HG03342 (cell line): ENCODE measurements around the gene VARS2.
"Not testable (repeated sequence)": the region's sequence is repeated elsewhere in the genome, so short reads cannot be mapped to it uniquely, and the experiment has no call there.

Experiments used
- ATAC-seq: cut with Tn5 transposase; IDR thresholded peaks from one replicate; pipeline ENCODE4 v1.9.1; 2021; ENCODE audit warnings: mild to moderate bottlenecking, moderate library complexity; ENCODE audit not compliant: unreplicated experiment

Gene VARS2

DNA sequence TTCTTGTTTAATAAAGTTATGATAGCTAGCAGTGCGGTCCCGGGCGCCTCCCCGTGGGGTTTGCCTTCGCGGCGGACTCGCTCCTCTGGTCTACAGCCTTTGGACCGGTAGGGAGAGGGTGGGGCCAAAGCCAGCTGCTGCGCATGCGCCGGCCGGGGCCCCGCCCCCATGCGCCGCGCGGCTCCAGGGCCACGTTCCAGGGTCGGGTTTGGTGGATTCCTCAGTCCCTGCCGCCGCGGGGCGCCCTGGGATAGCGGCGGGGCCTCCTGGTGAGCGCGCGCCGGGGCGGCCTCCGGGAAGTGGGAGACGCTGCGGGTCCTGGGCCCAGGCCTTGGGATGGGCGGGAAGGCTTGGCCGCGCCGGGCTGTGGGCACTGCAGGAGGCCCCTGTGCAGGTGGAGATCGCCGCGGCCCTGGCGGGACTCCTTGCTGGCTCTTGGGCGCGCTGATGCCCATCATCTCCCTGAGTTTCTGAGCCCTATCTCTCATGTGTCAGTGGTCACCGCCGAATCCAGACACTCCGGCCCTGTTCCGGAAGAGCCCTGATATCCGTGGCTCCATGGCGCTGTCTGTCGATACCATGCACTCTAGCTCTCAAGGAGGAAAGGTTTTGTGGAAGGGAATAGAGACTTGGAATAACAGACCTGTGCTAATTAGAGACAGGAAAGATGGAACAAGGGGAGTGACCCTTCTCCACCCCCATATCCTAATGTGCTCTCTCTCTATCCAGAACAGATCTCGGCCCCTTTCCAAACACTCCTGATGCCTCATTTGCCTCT, at the start of gene VARS2:
TSS of gene VARS2 (plus strand) at position 163 of the 778 bp plus-strand sequence. CDS start at position 762, 599 bp downstream.
- peak; percentile 79 for ATAC-seq

DNA sequence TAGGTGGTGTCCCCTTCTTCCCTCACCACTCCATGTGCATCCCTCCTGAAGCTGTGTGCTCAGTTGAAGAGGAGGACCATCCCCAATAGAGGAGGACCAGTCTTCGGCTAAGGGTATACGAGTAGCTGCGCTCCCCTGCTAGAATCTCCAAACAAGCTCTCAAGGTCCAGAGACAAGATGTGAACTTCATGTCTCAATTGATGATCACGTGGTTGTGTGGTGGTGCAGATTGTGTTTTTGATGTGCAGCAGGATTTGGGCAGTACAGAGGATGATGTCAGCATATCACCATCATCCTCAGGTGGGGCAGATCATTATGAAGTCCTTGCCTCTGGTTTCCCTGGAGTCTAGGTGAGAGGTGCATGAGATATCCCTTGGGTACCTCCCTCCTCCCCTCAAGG, 49.7 kb upstream of the VARS2 start:
- no peak for ATAC-seq

- ATAC-seq: not testable (repeated sequence)
Measured at GRCh38 chr6:30869241-30869749, 44.7 kb upstream of the VARS2 start.

DNA sequence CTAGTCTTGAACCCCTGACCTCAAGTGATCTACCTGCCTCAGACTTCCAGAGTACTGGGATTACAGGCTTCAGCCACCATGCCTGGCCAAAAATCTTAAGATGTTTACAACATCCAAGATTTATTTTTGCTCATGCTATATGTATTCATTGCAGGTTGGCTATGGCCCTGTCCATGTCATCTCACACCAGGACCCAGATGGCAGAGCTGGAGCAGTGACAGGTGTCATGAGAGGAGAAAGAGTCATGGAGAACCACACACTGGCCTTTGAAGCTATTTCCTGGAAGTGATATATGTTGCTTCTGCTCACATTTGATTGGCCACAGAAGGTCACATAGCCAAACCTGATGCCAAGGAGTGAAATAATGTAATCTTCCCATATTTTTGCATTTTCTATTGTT, 43.5 kb upstream of the VARS2 start:
- no peak for ATAC-seq

DNA sequence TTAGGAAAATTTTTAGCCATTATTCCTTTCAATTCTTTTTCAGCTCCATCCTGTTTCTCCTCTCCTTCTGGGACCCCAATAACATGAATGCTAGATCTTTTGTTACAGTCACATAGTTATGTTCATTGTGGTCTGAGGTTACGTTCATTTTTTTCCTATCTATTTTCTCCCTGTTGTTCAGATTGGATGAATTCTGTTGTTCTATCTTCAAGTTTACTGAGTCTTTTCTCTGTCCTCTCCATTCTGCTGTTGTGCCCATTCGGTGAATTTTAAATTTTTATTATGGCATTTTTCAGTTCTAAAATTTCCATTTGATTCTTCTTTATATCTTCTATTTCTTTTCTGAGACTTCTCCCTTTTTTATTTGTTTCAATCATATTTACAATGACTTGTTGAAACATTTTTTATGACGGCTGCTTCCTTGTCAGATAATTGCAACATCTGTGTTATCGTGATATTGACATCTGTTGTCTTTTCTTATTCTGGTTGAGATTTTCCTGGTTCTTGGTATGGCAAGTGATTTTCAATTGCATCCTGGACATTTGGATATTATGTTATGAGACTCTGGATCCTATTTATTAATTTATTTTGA, 42.4 kb upstream of the VARS2 start:
- no peak for ATAC-seq

GRCh38 chr6:30873137-30873640, 40.8 kb upstream of the VARS2 start:
- no peak for ATAC-seq

DNA sequence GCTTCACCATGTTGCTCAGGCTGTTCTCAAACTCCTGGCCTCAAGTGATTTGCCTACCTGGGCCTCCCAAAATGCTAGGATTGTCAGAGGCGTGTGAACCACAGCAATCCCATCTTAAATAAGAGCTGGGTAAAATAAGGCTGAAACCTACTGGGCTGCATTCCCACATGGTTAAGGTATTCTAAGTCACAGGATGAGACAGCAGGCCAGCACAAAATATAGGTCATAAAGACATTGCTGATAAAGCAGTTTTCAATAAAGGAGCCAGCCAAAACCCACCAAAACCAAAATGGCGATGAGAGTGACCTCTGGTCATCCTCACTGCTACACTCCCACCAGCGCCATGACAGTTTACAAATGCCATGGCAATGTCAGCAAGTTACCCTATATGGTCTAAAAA, 40.2 kb upstream of the VARS2 start:
- ATAC-seq: not testable (repeated sequence)

- ATAC-seq: no peak
Measured at GRCh38 chr6:30875244-30876038, 38.6 kb upstream of the VARS2 start.

DNA sequence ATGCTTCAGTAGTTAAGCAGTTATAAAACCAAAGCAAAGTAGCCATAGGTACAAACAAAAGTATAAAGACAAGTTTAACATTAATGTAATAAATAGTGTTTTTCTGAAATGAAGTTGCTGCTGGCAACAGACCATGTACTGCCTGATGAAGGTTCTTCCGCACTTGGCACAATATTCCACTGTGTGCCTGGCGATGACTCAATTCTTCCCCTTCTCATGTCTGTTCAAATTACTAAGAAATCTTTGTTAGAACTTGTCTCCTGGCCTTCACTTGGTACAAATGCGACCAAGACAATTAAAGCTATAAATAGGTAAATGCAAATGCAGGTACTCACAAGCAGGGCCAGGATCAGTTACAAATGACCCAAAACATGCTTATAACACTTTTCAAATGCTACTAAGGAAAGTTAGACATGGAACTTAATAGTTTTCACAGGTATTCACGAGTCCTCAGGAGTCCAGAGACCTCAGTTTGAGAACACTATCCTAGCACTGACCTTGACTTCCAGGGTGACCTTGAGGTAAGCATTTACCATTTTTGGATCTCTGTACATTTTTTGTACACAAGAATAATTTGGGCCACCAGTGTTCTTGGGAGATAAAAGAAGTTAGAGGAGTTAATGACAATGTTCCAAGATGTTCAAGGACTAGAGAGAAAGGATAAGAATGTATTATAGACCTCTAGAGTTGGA, 37.9 kb upstream of the VARS2 start:
- ATAC-seq: no peak

- ATAC-seq: no peak
Measured at GRCh38 chr6:30877419-30878262, 36.4 kb upstream of the VARS2 start.

DNA sequence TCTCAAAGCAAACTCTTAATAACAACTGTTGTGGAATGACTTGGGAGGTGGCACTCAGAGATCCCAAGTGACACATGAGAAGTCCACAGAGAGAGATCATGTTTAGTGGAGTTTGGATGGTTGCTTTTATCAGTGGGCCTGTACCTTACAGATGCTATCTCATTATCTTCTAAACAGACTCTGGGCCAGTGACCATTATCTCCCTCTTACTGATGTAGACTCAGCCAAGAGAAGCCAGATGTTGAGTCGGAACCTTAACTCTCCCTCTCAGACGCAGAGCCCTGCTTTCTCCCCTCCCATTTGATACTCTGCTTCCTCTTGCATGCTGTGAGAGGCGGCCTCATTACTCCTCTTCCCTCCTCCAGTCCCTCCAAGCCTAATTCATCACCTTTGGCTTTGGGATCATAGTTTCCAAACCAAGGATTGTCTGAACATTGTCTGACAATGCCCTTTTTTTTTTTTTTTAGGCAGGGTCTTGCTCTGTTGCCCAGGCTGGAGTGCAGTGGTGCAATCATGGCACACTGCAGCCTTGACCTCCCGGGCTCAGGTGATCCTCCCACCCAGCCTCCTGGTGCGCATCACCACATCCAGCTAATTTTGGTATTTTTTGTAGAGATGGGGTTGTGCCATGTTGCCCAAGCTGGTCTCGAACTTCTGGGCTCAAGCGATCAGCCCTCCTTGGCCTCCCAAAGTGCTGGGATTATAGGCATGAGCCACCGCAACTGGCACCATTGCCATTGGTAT, 34.2 kb upstream of the VARS2 start:
- ATAC-seq: no peak

- no peak for ATAC-seq
Measured at GRCh38 chr6:30880698-30881252, 33.3 kb upstream of the VARS2 start.

DNA sequence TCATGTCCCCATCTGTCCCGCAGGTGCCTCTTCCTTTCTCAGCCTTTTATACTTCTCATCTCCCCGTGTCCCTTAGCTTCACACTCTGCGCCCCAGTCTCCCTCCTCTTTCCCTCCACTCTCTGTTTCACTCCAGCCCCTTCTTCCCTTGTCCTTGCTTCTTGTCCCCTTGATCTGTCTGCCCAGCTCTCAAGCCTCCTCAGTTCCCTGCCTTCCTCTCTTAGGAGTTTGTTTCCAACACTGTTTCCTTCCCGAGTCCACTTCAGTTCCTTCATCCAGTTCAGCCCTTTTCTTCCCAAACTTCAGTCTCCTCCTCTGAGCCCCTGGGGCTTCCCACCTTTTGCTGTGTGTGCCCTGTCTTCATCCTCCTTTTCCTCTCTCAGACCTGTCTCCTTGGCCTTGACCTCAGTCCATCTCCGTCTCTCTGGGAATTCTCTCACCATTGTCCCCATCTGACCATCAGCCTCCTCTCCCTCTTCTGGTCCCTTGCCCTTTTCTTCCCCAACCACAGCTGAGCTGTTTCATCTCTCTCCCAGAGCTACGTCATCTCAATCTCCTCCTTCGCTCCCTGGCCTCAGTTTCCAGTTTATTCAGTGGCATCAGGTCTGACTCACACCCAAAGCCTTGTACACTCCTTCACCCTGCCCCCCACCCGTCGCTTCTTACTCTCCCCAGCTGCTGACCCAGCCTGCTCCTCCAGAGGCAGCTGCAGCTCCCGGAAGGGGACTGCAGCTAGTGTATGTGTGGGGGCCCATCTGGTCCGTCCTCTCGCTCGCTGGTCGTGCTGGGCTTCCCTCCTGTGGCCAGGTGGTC, 32.4 kb upstream of the VARS2 start:
- ATAC-seq: no peak

- no peak for ATAC-seq
Measured at GRCh38 chr6:30882204-30882758, 31.8 kb upstream of the VARS2 start.

DNA sequence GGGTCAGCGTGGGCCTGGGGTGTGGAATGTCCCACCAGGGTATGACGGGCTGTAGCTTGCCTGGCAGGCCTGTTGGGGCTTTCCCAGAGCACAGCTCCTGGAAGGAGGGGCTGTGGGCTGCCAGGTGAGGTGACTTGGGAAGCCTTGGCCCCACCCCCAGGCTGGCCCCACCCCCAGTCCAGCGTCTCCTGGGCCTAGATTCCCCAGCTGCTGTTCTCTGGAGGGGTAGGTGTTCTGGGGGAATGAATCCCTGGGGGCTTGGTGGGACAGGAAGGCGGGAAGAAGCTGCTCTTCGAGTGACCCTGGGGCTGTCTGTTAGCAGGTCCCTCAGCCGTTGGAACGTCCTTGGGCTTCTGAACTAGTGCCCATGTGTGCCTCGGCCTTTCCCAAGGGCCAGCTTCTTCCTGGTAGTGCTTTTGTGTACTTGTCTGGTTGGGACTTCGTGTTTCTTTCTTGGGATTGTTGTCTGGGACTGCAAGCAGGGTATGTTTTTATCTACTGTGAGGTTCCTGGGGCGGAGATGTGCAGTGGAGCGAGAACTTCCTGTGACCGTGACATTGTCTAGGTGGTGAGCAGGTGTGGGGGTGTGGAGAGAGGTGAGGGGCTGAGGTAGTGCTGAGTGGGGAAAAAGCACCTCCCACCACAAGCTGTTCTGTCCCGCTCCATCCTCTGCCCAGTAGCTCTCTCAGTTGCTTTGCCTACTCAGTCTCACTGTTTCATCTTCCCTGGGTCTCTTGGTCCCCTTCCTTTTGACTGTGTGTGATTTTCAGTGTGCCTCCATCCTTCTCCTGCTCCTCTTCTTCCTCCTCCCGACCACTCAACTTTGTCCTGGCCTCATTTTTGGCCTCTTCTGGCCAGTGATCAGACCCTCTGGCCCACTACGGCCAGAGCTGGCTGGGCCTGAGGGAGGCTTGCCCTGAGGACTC, 31.0 kb upstream of the VARS2 start:
- no peak for ATAC-seq

- ATAC-seq: no peak
Measured at GRCh38 chr6:30883685-30884520, 30.1 kb upstream of the VARS2 start, which contains the start of gene DDR1. TSS of gene DDR1 (plus strand) at chr6:30884519. CDS start at chr6:30888730, 4,211 bp downstream.
